Hepatocyte (in vitro differentiated cells): ENCODE results near the gene TNS4. TPM values are rescaled to one million over a fixed set of nuclear protein-coding genes. Genes with fewer than 3 reads are reported as not detected.
A peak's percentile ranks its signal among the peaks of the same experiment; 100 is the strongest.

Experiments used
- DNase-seq: peaks from one replicate; pipeline ENCODE4 v3.0.0-alpha.2; 2016; ENCODE audit warnings: low spot score
- H2AFZ ChIP-seq: fragments of 200-600 bp; sonication (generic); 2 replicates; pipeline ENCODE4 v1.6.0; 2016; ENCODE audit warnings: antibody characterized with exemption, mild to moderate bottlenecking
- H3K27ac ChIP-seq: fragments of 200-600 bp; sonication (generic); 2 replicates; pipeline ENCODE4 v1.5.1; 2016; ENCODE audit warnings: mild to moderate bottlenecking
- H3K27me3 ChIP-seq: fragments of 200-600 bp; sonication (generic); 2 replicates; pipeline ENCODE4 v1.6.1; 2016
- H3K36me3 ChIP-seq: fragments of 200-600 bp; sonication (generic); replicated peaks from 2 replicates; pipeline ENCODE4 v1.5.1; 2016; ENCODE audit warnings: low read depth; ENCODE audit not compliant: insufficient read depth
- H3K4me1 ChIP-seq: fragments of 200-600 bp; sonication (generic); 2 replicates; pipeline ENCODE4 v1.5.1; 2016; ENCODE audit warnings: mild to moderate bottlenecking, moderate library complexity; ENCODE audit not compliant: insufficient read depth
- H3K4me2 ChIP-seq: fragments of 200-600 bp; sonication (generic); 2 replicates; pipeline ENCODE4 v1.6.0; 2016
- H3K4me3 ChIP-seq: fragments of 200-600 bp; sonication (generic); 2 replicates; pipeline ENCODE4 v1.5.1; 2016; ENCODE audit warnings: mild to moderate bottlenecking
- H3K79me2 ChIP-seq: fragments of 200-600 bp; sonication (generic); 2 replicates; pipeline ENCODE4 v1.6.0; 2017; ENCODE audit warnings: mild to moderate bottlenecking
- H3K9me2 ChIP-seq: fragments of 200-600 bp; sonication (generic); replicated peaks from 2 replicates; pipeline ENCODE4 v1.6.0; 2017; ENCODE audit warnings: mild to moderate bottlenecking; ENCODE audit not compliant: insufficient read depth
- H3K9me3 ChIP-seq: fragments of 200-600 bp; sonication (generic); 2 replicates; pipeline ENCODE4 v1.5.1; 2016; ENCODE audit warnings: low read depth, mild to moderate bottlenecking
- H4K20me1 ChIP-seq: fragments of 200-600 bp; sonication (generic); 2 replicates; pipeline ENCODE4 v1.6.0; 2016; ENCODE audit warnings: mild to moderate bottlenecking; ENCODE audit not compliant: insufficient read depth, poor library complexity, severe bottlenecking
- CTCF ChIP-seq: fragments of 200-600 bp; sonication (generic); IDR thresholded peaks from 2 replicates; pipeline ENCODE4 v1.5.1; 2016; ENCODE audit warnings: antibody characterized with exemption, mild to moderate bottlenecking; ENCODE audit not compliant: poor library complexity
- EZH2 ChIP-seq: fragments of 200-600 bp; sonication (generic); IDR thresholded peaks from 2 replicates; pipeline ENCODE4 v1.6.1; 2016; ENCODE audit warnings: antibody characterized with exemption, mild to moderate bottlenecking, borderline replicate concordance
- EZH2phosphoT487 ChIP-seq: fragments of 200-600 bp; sonication (generic); IDR thresholded peaks from one replicate; pipeline ENCODE4 v1.6.1; 2018; ENCODE audit warnings: antibody characterized with exemption, mild to moderate bottlenecking, low read depth, moderate library complexity; ENCODE audit not compliant: unreplicated experiment, severe bottlenecking
- WGBS: methylation state at CpG from one replicate; pipeline ENCODE4 v1.1.6; 2016; ENCODE audit warnings: low lambda C conversion rate; ENCODE audit errors: missing lambda C conversion rate; 5-methylcytosine and 5-hydroxymethylcytosine counted together
- polyA plus RNA-seq: library from polyadenylated mRNA; unstranded; fragments of >200 nt; fragmentation: Nextera tagmentation; extraction: Ambion mirVana; gene quantifications from 2 replicates; pipeline ENCODE4 v1.2.1, GENCODE V29; 2016
- total RNA-seq: library from RNA; depleted of rRNA; stranded (reverse); fragments of >200 nt; gene quantifications from 2 replicates; pipeline ENCODE4 v1.2.3, GENCODE V29; 2014

Gene TNS4
- total and polyA plus RNA-seq, 2 experiments from 2014 or later = 0.07 TPM; not detected in 1

GRCh38 chr17:40453881-40454612 lies 47.4 kb downstream of the TNS4 start:
- H3K4me2 ChIP-seq = no peak overlapping the region
- no peak overlapping the region for H3K27ac ChIP-seq
- no peaks in the 10 kb centered on the region for H3K9me3 ChIP-seq
- TF ChIP-seq CTCF = no peak
- no peak for TF ChIP-seq EZH2
- TF ChIP-seq EZH2phosphoT487 = no peak
- H3K9me2 ChIP-seq = no peaks in the 10 kb centered on the region
- H3K36me3 ChIP-seq = no peaks in the 10 kb centered on the region
- H3K4me1 ChIP-seq = peaks cover 45% of the 10 kb centered on the region
- peaks cover 17% of the 10 kb centered on the region for H3K79me2 ChIP-seq
- no peak overlapping the region for H3K4me3 ChIP-seq
- H4K20me1 ChIP-seq = peaks cover 2% of the 10 kb centered on the region
- DNase-seq = no peak
- H3K27me3 ChIP-seq = no peaks in the 10 kb centered on the region
- no peak overlapping the region for H2AFZ ChIP-seq
- WGBS = 87% methylated on average over 19 of the region's 19 CpGs

- no peaks in the 10 kb centered on the region for H3K36me3 ChIP-seq
- no peaks in the 10 kb centered on the region for H3K9me3 ChIP-seq
- no peak overlapping the region for H2AFZ ChIP-seq
- 94% methylated on average over 15 of the region's 15 CpGs for WGBS
- DNase-seq = peak; percentile 15
- H3K27me3 ChIP-seq = no peaks in the 10 kb centered on the region
- TF ChIP-seq EZH2 (no peak), EZH2phosphoT487 (no peak), CTCF (no peak)
- H3K79me2 ChIP-seq = peaks cover 23% of the 10 kb centered on the region
- no peak overlapping the region for H3K4me2 ChIP-seq
- no peaks in the 10 kb centered on the region for H3K9me2 ChIP-seq
- no peak overlapping the region for H3K4me3 ChIP-seq
- H4K20me1 ChIP-seq = peaks cover 2% of the 10 kb centered on the region
- H3K27ac ChIP-seq = no peak overlapping the region
- peaks cover 46% of the 10 kb centered on the region for H3K4me1 ChIP-seq
Measured at GRCh38 chr17:40452921-40453378, 48.5 kb downstream of the TNS4 start.

GRCh38 chr17:40452216-40452787 lies 49.1 kb downstream of the TNS4 start:
- peaks cover 30% of the 10 kb centered on the region for H3K79me2 ChIP-seq
- H3K4me3 ChIP-seq = no peak overlapping the region
- H3K4me2 ChIP-seq = no peak overlapping the region
- H3K27ac ChIP-seq = peak overlapping the region; percentile 72
- no peaks in the 10 kb centered on the region for H3K36me3 ChIP-seq
- peaks cover 46% of the 10 kb centered on the region for H3K4me1 ChIP-seq
- no peaks in the 10 kb centered on the region for H3K9me3 ChIP-seq
- TF ChIP-seq EZH2phosphoT487 = no peak
- no peak for TF ChIP-seq CTCF
- TF ChIP-seq EZH2 = no peak
- peaks cover 2% of the 10 kb centered on the region for H4K20me1 ChIP-seq
- H3K27me3 ChIP-seq = no peaks in the 10 kb centered on the region
- peak; percentile 61 for DNase-seq
- H2AFZ ChIP-seq = no peak overlapping the region
- no peaks in the 10 kb centered on the region for H3K9me2 ChIP-seq
- 88% methylated on average over 7 of the region's 7 CpGs for WGBS
